Neuron (in vitro differentiated cells): Measurements from ENCODE around the gene TEX12.
"Not testable (repeated sequence)": the region's sequence is repeated elsewhere in the genome, so short reads cannot be mapped to it uniquely, and the experiment has no call there.

Source experiments
- H2AFZ ChIP-seq: one replicate; pipeline ENCODE4 v1.6.1; 2013; ENCODE audit warnings: low read depth, mild to moderate bottlenecking, inconsistent platforms, low read length, moderate library complexity
- H3K27me3 ChIP-seq: one replicate; pipeline ENCODE4 v1.6.1; 2013; ENCODE audit warnings: low read length; ENCODE audit not compliant: insufficient read depth
- H3K36me3 ChIP-seq: one replicate; pipeline ENCODE4 v1.6.1; 2013; ENCODE audit warnings: low read length; ENCODE audit not compliant: insufficient read depth
- H3K4me1 ChIP-seq: one replicate; pipeline ENCODE4 v1.6.1; 2013; ENCODE audit warnings: low read length; ENCODE audit not compliant: insufficient read depth
- H3K4me3 ChIP-seq: 2 replicates; pipeline ENCODE4 v1.5.1; 2013; ENCODE audit warnings: mild to moderate bottlenecking, low read length, moderate library complexity
- H3K9me3 ChIP-seq: one replicate; pipeline ENCODE4 v1.6.1; 2013; ENCODE audit warnings: low read length

The TEX12 gene

DNA sequence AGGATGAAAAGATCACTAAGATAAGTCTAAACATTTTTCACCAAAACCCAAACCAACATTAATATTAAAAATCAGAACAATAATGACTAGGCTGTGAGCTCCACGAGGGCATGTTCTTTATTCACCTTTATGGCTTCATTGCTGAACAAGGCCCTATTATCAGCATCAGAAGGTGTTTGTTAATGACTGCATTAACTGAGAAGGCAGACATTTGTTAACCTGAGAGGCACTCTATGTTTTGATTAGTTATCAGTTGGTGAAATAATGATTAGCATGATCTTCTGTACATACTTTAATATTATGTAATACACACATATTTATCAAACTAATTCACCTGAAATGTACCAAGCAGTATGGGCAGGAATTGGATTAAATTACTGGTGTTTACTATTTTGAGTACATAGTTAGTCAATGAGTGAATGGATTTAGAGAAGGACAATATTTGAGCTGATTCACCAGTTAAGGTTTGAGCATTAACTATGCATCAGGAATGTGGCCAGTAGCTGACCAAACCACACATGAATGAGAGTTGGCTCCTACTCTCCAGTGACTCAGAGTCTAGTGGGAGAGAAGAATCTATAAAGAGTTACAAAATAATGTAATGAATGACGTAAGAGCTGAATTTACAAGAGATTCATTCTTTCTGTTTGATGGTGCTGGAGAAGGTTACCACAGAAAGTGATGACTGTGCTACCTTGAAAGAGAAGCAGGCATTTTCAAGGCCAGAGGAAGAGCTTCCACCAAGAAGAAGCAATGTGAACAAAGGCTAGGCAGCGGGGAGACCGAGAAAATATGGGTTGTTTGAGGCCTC, 10.0 kb upstream of the TEX12 start:
- Histone ChIP-seq H2AFZ (no peak overlapping the region), H3K36me3 (no peaks in the 10 kb centered on the region), H3K4me3 (no peak overlapping the region), H3K27me3 (no peaks in the 10 kb centered on the region), H3K4me1 (peaks cover 7% of the 10 kb centered on the region), H3K9me3 (no peaks in the 10 kb centered on the region)

DNA sequence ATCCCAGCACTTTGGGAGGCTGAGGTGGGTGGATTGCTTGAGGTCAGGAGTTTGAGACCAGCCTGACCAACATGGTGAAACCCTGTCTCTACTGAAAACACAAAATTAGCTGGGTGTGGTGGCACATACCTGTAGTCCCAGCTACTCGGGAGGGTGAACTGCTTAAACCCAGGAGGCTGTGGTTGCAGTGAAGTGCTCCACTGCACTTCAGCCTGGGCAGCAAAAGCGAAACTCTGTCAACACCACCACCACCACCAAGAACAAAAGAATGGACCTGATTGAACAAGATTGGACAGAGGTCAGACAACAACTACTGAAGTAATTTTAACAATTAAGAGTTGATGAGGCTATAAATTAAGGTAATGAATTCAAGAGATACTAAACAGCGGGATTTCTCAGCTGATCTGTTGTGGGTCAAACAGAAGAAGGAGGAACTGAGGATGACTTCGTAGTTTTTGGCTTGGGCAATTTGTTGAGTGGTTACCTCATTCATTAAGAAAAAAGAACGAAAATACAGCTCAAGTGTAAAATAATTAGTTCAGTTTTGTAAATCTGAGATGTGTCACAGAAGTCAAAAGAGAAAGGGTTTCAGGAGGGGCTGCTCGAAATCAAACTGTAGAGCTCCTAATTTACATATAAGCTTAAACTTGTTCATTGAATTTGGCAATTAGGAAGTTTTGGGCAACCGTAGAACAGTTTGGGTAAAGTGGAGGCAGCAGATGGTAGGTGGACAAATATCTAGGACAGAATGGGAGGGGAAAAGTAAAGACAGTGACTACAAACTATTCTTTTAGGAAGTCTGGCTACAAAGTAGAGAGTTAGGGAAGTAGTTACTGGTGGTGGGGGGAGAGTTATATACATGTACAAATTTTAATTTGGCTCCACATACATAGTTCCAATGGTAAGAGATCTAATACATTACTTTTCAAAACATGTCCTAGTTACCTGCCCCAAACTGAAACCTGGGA, 7.8 kb upstream of the TEX12 start:
- Histone ChIP-seq H3K27me3 (no peaks in the 10 kb centered on the region), H2AFZ (no peak overlapping the region), H3K4me1 (peaks cover 7% of the 10 kb centered on the region), H3K36me3 (no peaks in the 10 kb centered on the region), H3K9me3 (no peaks in the 10 kb centered on the region), H3K4me3 (no peak overlapping the region)

DNA sequence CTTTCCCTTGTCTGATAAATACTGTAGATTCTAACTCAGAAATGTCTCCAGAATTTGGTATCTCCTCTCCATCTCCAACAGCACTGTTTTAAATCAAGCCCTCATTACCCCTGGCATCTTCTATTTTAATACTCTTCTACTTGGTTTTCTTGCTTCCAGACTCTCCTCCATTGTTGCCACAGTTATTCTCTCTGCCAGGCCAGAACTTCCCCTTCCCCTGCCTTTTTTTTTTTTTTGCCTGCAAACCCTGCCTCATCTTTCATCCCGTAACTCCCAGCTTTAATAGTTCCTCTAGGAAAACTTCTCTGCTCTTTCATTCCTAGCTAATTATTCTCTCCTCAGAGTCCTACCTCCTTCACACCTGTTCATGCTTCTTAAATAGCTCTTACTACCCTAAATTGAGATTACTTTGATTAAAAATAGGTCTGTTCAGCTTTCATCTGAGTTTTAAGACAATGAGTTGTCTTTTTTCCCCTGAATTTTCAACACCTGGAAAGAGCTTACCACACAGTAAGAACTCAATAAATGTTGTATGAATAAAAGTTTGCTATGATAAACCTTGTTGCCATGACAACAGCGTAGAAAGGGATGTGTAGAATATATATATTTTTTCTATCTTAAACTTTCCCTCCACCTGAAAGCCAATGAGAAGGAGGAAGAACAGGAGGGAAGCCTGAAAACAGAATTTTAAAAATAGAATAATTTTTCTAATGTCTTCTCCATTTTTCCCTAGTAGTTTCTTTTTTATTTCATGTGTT, 6.9 kb upstream of the TEX12 start:
- no peaks in the 10 kb centered on the region for H3K9me3 ChIP-seq
- H3K27me3 ChIP-seq, result no peaks in the 10 kb centered on the region
- H3K4me3 ChIP-seq, result no peak overlapping the region
- H3K36me3 ChIP-seq, result no peaks in the 10 kb centered on the region
- no peak overlapping the region for H2AFZ ChIP-seq
- H3K4me1 ChIP-seq, result peaks cover 7% of the 10 kb centered on the region

DNA sequence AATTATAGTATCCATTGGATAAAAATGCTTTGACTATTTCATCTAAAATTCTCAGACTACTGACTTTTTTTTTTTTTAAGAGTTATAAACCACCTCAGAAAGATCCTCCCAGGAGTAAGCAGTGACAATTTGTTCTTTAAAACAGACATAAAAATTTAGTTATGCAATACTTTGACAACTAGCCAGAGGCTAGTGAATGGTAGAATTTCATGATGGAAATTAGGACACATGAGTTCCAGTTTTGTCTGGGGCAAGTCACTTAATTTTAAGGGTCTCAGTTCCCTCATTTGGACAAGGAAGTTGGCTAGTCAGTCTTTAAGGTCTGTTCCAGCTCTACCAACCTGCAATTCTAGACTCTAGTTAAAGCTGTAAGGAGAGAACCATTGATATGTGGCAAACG, 6.2 kb upstream of the TEX12 start:
- Histone ChIP-seq H3K27me3 (no peaks in the 10 kb centered on the region), H3K4me3 (no peak overlapping the region), H3K4me1 (peaks cover 7% of the 10 kb centered on the region), H2AFZ (no peak overlapping the region), H3K9me3 (no peaks in the 10 kb centered on the region), H3K36me3 (no peaks in the 10 kb centered on the region)

DNA sequence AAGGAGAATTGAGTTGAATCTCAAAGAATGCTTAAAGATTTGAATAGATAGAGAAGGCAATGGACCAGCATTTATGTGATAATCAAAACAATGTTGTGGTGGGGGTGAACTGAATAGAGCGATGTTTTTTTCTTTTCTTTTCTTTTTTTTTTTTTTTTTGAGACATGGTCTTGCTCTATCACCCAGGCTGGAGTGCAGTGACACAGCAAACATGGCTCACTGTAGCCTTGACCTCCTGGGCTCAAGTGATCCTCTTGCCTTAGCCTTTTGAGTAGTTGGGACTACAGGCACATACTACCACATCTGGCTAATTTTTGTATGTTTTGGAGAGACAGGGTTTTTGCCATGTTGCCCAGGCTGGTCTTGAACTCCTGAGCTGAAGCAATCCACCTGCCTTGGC, 5.0 kb upstream of the TEX12 start:
- not testable (repeated sequence) for H3K9me3 ChIP-seq

DNA sequence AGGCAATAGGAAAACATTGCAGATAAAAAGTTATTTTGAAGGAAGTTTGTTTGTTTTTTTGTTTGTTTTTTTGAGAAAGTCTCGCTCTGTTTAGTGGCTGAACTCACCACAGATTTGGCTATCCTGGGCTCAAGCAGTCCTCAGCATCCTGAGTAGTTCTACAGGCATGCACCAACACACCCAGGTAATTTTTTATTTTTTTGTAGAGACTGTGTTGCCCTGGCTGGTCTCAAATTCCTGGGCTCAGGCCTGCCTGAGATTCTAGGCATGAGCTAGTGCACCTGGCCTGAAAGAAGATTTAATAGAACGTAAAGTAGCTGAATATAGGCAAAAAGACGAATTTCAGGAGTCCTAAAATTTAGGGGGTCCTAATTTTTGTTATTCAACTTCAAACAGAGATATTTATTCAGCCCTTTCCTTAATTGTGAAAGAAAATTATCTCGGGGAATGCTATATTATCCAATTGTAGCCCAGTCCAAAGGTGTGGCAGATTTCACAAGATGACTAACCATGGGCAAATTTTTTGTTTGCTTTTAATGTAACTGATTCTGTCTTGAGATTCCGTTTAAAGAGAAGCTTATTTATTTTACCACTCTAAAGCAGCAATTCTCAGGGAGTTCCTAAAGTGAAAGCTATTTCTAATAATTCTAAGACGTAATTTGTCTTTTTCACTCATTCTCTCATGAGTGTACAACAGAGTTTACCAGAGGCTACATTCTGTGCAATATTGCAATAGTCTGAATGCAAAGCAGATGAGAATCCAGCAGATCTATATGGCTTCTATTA, 4.2 kb upstream of the TEX12 start:
- Histone ChIP-seq H3K4me1 (no peaks in the 10 kb centered on the region), H3K27me3 (no peaks in the 10 kb centered on the region), H3K4me3 (no peak overlapping the region), H2AFZ (no peak overlapping the region), H3K9me3 (no peaks in the 10 kb centered on the region), H3K36me3 (no peaks in the 10 kb centered on the region)

More for the DNA sequence above, 5.0 kb upstream of the TEX12 start:
- not testable (repeated sequence) for H3K36me3 ChIP-seq, H2AFZ ChIP-seq, H3K27me3 ChIP-seq, H3K4me1 ChIP-seq, H3K4me3 ChIP-seq

DNA sequence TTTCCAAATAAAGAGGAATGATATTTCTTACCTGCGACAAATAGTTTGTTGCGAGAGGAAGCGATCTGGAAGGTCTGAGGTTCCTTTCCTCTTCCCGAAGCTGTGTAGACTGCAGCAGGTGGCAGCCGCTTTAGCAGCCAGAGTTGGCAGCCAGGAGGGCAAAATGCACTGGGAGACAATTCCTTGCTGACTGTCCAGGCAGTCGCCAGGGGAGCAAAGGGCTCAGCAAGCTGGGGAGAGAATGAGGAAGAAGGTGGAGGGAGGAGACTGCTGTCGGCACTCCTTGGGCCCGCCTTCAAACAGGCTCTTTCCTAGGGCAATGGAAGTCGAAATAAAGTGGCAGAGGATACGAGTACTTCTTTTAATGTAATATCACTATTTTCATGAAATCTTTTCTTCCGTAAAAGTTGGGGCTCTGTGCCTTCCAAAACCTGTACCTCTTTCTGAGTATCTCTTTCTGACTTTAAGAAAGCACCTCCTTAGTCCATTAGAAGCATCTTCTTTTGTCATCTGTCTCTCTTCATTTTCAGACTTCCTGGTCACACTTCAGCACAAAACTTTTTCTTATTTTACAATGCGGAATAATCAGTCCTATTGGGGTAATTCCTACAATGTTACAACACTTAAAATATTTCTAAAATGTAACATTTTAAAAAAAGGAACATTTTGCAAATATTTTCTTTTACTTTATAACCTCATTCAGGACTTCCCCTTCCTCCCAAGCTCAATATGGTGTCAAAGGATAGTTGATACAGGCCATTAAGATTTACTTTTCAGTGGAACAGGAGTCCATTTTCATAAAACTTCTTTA, 3.1 kb upstream of the TEX12 start, which contains the start of gene IL18:
TSS of gene IL18 (minus strand) at position 220 of the 811 bp plus-strand sequence. CDS start 9,041 bp downstream, outside the sequence.
- Histone ChIP-seq H3K4me1 (no peaks in the 10 kb centered on the region), H3K9me3 (no peaks in the 10 kb centered on the region), H2AFZ (no peak within 1 kb of the TSS), H3K4me3 (no peak within 1 kb of the TSS), H3K36me3 (no peaks in the 10 kb centered on the region), H3K27me3 (no peaks in the 10 kb centered on the region)

DNA sequence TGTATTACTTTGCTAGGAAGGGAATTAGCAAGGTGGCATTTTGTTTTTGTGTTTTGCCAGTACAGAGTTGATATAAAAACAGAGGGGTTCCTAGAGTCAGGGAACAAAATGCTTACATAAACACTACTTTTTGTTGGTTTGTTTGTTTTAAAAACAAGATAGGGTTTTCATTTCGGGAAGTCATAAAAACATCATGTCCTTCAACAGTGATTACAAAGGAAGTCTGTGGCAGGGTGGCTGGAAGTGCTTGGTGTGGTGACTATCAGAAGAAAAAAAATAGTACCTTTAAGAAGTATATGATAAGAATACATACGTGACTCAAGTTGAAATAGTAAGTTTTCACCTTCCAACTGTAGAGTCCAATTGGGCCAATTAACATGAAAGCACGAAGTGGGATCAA, 2.1 kb upstream of the TEX12 start:
- Histone ChIP-seq H3K4me1 (no peaks in the 10 kb centered on the region), H3K9me3 (no peaks in the 10 kb centered on the region), H2AFZ (no peak overlapping the region), H3K4me3 (no peak overlapping the region), H3K27me3 (no peaks in the 10 kb centered on the region), H3K36me3 (no peaks in the 10 kb centered on the region)

DNA sequence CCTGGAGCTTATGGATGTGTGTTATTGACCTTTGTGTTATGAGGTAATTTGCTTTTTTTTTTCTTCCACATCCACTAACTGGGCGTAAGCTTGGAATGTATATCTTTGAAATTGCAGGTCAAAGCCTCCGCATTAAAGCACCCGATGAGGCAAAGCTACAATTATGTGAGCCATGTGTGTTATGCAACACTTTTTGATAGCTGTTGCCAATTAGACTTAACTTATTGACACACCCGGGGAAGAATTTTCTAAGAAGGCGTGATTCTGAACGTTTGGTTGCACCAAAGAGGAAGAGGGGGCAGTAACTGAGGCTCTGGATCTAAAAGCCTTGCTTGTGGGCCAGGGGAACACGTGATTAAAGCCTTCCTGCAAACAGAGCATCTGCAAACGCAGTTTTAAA, 610 bp upstream of the TEX12 start:
- Histone ChIP-seq H3K4me1 (no peaks in the 10 kb centered on the region), H3K4me3 (no peak overlapping the region), H3K27me3 (no peaks in the 10 kb centered on the region), H3K9me3 (no peaks in the 10 kb centered on the region), H3K36me3 (no peaks in the 10 kb centered on the region), H2AFZ (no peak overlapping the region)

DNA sequence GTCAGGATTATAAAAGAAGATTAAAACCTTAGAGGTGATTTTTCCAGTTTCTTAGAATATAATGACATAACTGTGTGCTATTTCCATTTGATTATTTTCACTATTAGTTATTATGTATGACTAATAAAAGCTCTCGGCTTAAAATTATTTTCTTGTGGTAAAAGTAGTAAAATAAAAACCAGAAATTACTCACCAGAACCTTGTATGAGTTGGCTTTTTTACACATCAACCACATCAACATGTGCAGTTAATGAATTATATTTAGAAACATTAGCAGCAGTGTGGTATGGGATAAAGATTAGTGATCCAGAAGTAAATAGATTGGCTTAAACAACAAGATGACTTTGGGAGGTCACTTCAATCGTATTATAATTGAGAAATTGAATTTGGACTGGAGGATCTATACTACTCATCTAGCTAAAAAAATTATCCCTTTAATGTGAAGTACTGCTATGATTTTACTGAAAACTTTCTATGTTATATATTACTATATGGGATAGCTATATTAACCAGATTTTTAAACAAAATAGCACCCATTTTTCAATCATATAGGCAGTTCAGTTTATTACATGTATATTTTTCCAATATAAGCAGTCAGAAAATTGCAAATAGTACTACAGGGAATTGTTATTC, 5.3 kb downstream of the TEX12 start:
- Histone ChIP-seq H3K4me3 (no peak overlapping the region), H2AFZ (no peak overlapping the region), H3K4me1 (peaks cover 14% of the 10 kb centered on the region), H3K9me3 (no peaks in the 10 kb centered on the region), H3K27me3 (no peaks in the 10 kb centered on the region), H3K36me3 (no peaks in the 10 kb centered on the region)

DNA sequence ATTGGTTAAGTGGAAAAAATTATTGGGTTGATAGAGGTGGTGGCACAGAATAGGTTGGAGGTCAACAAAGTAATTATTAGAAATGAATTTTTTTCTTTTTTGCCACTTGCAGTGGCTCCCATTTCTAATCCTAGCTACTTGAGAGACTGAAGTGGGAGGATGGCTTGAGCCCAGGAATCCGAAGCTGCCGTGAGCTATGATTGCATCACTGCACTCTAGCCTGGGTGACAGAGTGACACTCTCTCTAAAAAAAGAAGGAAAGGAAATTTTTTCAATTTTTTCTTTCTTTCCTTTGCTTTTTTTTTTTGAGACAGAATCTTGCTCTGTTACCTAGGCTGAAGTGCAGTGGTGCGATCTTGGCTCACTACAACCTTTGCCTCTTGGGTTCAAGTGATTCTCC, 6.0 kb downstream of the TEX12 start:
- Histone ChIP-seq H2AFZ (no peak overlapping the region), H3K36me3 (no peaks in the 10 kb centered on the region), H3K9me3 (no peaks in the 10 kb centered on the region), H3K4me3 (no peak overlapping the region), H3K27me3 (no peaks in the 10 kb centered on the region), H3K4me1 (peaks cover 14% of the 10 kb centered on the region)
